HEK293 (cell line): ENCODE results near the gene GGPS1.

Source experiments
- ATF2 ChIP-seq: fragments of 450-650 bp; formaldehyde crosslinking; IDR thresholded peaks from 2 replicates; pipeline ENCODE4 v1.5.1; 2016; ENCODE audit warnings: missing biosample characterization, missing genetic modification characterization, low read depth
- GFI1B ChIP-seq: fragments of 450-650 bp; formaldehyde crosslinking; IDR thresholded peaks from 2 replicates; pipeline ENCODE4 v1.5.1; 2016; ENCODE audit warnings: missing biosample characterization, missing genetic modification characterization
- GLI2 ChIP-seq: fragments of 450-650 bp; formaldehyde crosslinking; IDR thresholded peaks from 2 replicates; pipeline ENCODE4; 2017; ENCODE audit warnings: missing biosample characterization, missing genetic modification characterization, low read depth, borderline replicate concordance
- GLIS2 ChIP-seq: fragments of 450-650 bp; formaldehyde crosslinking; IDR thresholded peaks from 2 replicates; pipeline ENCODE4 v1.5.1; 2016; ENCODE audit warnings: missing biosample characterization, missing genetic modification characterization
- IKZF3 ChIP-seq: fragments of 450-650 bp; IDR thresholded peaks from 2 replicates; pipeline ENCODE4 v1.5.0; 2018; ENCODE audit warnings: missing biosample characterization, mild to moderate bottlenecking, missing genetic modification characterization, moderate library complexity
- MEIS1 ChIP-seq: sonication (generic); formaldehyde crosslinking; IDR thresholded peaks from 2 replicates; pipeline ENCODE4 v1.8.1; 2022; ENCODE audit warnings: missing genetic modification reagents, mild to moderate bottlenecking, borderline replicate concordance
- PRDM4 ChIP-seq: fragments of 450-650 bp; formaldehyde crosslinking; IDR thresholded peaks from 2 replicates; pipeline ENCODE4 v1.5.1; 2017; ENCODE audit warnings: missing biosample characterization, missing genetic modification characterization
- YY2 ChIP-seq: fragments of 450-650 bp; formaldehyde crosslinking; IDR thresholded peaks from 2 replicates; pipeline ENCODE4 v1.5.1; 2016; ENCODE audit warnings: missing biosample characterization, missing genetic modification characterization
- ZEB2 ChIP-seq: fragments of 450-650 bp; formaldehyde crosslinking; IDR thresholded peaks from 2 replicates; pipeline ENCODE4 v1.5.1; 2016; ENCODE audit warnings: missing biosample characterization, missing genetic modification characterization
- ZNF140 ChIP-seq: fragments of 450-650 bp; formaldehyde crosslinking; IDR thresholded peaks from 2 replicates; pipeline ENCODE4 v1.5.1; 2016; ENCODE audit warnings: missing biosample characterization, missing genetic modification characterization
- ZNF148 ChIP-seq: fragments of 450-650 bp; formaldehyde crosslinking; IDR thresholded peaks from 2 replicates; pipeline ENCODE4 v1.5.0; 2017; ENCODE audit warnings: missing biosample characterization, missing genetic modification characterization, borderline replicate concordance
- ZNF155 ChIP-seq: fragments of 450-650 bp; formaldehyde crosslinking; IDR thresholded peaks from 2 replicates; pipeline ENCODE4 v1.5.1; 2016; ENCODE audit warnings: missing biosample characterization, missing genetic modification characterization
- ZNF169 ChIP-seq: fragments of 450-650 bp; formaldehyde crosslinking; IDR thresholded peaks from 2 replicates; pipeline ENCODE4 v1.5.1; 2016; ENCODE audit warnings: missing biosample characterization, missing genetic modification characterization
- ZNF221 ChIP-seq: fragments of 450-650 bp; formaldehyde crosslinking; IDR thresholded peaks from 2 replicates; pipeline ENCODE4 v1.5.1; 2017; ENCODE audit warnings: missing biosample characterization, missing genetic modification characterization, borderline replicate concordance
- ZNF239 ChIP-seq: fragments of 450-650 bp; formaldehyde crosslinking; IDR thresholded peaks from 2 replicates; pipeline ENCODE4 v1.5.1; 2016; ENCODE audit warnings: missing biosample characterization, missing genetic modification characterization
- ZNF266 ChIP-seq: fragments of 450-650 bp; formaldehyde crosslinking; IDR thresholded peaks from 2 replicates; pipeline ENCODE4 v1.5.1; 2016; ENCODE audit warnings: missing biosample characterization, missing genetic modification characterization, low read depth
- ZNF311 ChIP-seq: fragments of 450-650 bp; formaldehyde crosslinking; IDR thresholded peaks from 2 replicates; pipeline ENCODE4 v1.5.1; 2017; ENCODE audit warnings: missing biosample characterization, missing genetic modification characterization, borderline replicate concordance
- ZNF324 ChIP-seq: fragments of 450-650 bp; formaldehyde crosslinking; IDR thresholded peaks from 2 replicates; pipeline ENCODE4 v1.5.1; 2016; ENCODE audit warnings: missing biosample characterization, missing genetic modification characterization
- ZNF354C ChIP-seq: fragments of 450-650 bp; formaldehyde crosslinking; IDR thresholded peaks from 2 replicates; pipeline ENCODE4 v1.5.1; 2016; ENCODE audit warnings: missing biosample characterization, missing genetic modification characterization, low read depth, borderline replicate concordance
- ZNF398 ChIP-seq: fragments of 450-650 bp; formaldehyde crosslinking; IDR thresholded peaks from 2 replicates; pipeline ENCODE4 v1.5.1; 2017; ENCODE audit warnings: missing biosample characterization, missing genetic modification characterization
- ZNF433 ChIP-seq: fragments of 450-650 bp; formaldehyde crosslinking; IDR thresholded peaks from 2 replicates; pipeline ENCODE4 v1.5.1; 2016; ENCODE audit warnings: missing biosample characterization, missing genetic modification characterization, low read depth
- ZNF510 ChIP-seq: fragments of 450-650 bp; formaldehyde crosslinking; IDR thresholded peaks from 2 replicates; pipeline ENCODE4 v1.5.1; 2018; ENCODE audit warnings: mild to moderate bottlenecking, missing genetic modification characterization, missing biosample characterization; ENCODE audit not compliant: insufficient replicate concordance
- ZNF548 ChIP-seq: fragments of 450-650 bp; formaldehyde crosslinking; IDR thresholded peaks from 2 replicates; pipeline ENCODE4 v1.5.1; 2016; ENCODE audit warnings: missing biosample characterization, missing genetic modification characterization
- ZNF555 ChIP-seq: fragments of 450-650 bp; formaldehyde crosslinking; conservative IDR thresholded peaks from 2 replicates; pipeline ENCODE4 v1.5.1; 2017; ENCODE audit warnings: missing biosample characterization, mild to moderate bottlenecking, missing genetic modification characterization, inconsistent platforms
- ZNF560 ChIP-seq: fragments of 450-650 bp; formaldehyde crosslinking; IDR thresholded peaks from 2 replicates; pipeline ENCODE4 v1.5.1; 2017; ENCODE audit warnings: missing biosample characterization, missing genetic modification characterization, borderline replicate concordance
- ZNF664 ChIP-seq: fragments of 450-650 bp; formaldehyde crosslinking; IDR thresholded peaks from 2 replicates; pipeline ENCODE4 v1.5.1; 2016; ENCODE audit warnings: missing biosample characterization, missing genetic modification characterization
- ZNF670 ChIP-seq: fragments of 450-650 bp; formaldehyde crosslinking; IDR thresholded peaks from 2 replicates; pipeline ENCODE4 v1.5.1; 2016; ENCODE audit warnings: missing biosample characterization, missing genetic modification characterization, low read depth
- ZSCAN4 ChIP-seq: fragments of 450-650 bp; formaldehyde crosslinking; IDR thresholded peaks from 2 replicates; pipeline ENCODE4 v1.5.1; 2017; ENCODE audit warnings: missing biosample characterization, missing genetic modification characterization

Gene GGPS1

GRCh38 chr1:235326719-235327558, 1.4 kb upstream of the GGPS1 start (continued):
- TF ChIP-seq ZNF266 (tag by site-specific recombination), result no peak
- TF ChIP-seq GLIS2 (tag by site-specific recombination), result peak; percentile 54
- TF ChIP-seq ZNF324 (tag by site-specific recombination), result no peak
- no peak for TF ChIP-seq ZNF354C
- no peak for TF ChIP-seq ZSCAN4
- no peak for TF ChIP-seq ZNF670 (tag by site-specific recombination)
- TF ChIP-seq PRDM4 (tag by site-specific recombination), result no peak
- TF ChIP-seq ZNF140 (tag by site-specific recombination), result no peak
- no peak for TF ChIP-seq IKZF3 (tag by site-specific recombination)
- peak; percentile 73; the same call in 1 of the 2 replicates for TF ChIP-seq ATF2 (tag by site-specific recombination)
- no peak for TF ChIP-seq ZNF148 (tag by site-specific recombination)
- no peak for TF ChIP-seq ZNF155 (tag by site-specific recombination)
- TF ChIP-seq ZNF239 (tag by site-specific recombination), result no peak
- TF ChIP-seq ZNF221, result no peak
- no peak for TF ChIP-seq ZNF433 (tag by site-specific recombination)
- TF ChIP-seq ZNF555 (tag by site-specific recombination), result no peak
- no peak for TF ChIP-seq ZNF169
- TF ChIP-seq ZNF664 (tag by site-specific recombination), result no peak
- no peak for TF ChIP-seq GLI2
- TF ChIP-seq MEIS1 (CRISPR knock-in tag), result peak; percentile 32; the same call in 1 of the 2 replicates
- TF ChIP-seq ZNF510 (tag by site-specific recombination), result no peak
- TF ChIP-seq ZNF311, result no peak
- TF ChIP-seq ZNF548 (tag by site-specific recombination), result no peak
- TF ChIP-seq YY2 (tag by site-specific recombination), result peak; percentile 62; the same call in 1 of the 2 replicates
- no peak for TF ChIP-seq ZNF398
- TF ChIP-seq ZNF560, result no peak
- TF ChIP-seq GFI1B (tag by site-specific recombination), result no peak
- peak; percentile 76 for TF ChIP-seq ZEB2 (tag by site-specific recombination)
